ENCODE results near the gene LIX1L.

DNA sequence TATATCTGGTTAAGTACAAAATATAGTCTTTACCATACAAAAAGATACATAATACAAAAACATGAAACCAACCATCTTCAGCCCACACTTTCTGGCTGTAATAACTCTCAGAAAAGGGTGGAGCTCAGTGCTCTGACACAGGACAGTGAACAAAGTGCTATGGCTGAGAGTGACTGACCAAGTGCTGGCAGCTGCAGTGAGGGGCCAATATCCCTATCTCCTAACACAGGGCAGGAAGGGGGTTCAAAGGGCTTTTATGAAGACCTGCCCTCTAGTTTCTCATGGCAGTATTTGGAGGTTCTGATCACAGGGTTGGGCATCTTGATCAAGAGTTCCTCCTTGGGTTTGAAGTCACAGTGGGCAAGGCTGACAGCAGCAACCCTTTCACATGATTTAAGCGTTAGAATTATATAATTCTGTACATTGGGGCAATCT, 34.7 kb upstream of the LIX1L start:
- TF ChIP-seq, protein P1, sequence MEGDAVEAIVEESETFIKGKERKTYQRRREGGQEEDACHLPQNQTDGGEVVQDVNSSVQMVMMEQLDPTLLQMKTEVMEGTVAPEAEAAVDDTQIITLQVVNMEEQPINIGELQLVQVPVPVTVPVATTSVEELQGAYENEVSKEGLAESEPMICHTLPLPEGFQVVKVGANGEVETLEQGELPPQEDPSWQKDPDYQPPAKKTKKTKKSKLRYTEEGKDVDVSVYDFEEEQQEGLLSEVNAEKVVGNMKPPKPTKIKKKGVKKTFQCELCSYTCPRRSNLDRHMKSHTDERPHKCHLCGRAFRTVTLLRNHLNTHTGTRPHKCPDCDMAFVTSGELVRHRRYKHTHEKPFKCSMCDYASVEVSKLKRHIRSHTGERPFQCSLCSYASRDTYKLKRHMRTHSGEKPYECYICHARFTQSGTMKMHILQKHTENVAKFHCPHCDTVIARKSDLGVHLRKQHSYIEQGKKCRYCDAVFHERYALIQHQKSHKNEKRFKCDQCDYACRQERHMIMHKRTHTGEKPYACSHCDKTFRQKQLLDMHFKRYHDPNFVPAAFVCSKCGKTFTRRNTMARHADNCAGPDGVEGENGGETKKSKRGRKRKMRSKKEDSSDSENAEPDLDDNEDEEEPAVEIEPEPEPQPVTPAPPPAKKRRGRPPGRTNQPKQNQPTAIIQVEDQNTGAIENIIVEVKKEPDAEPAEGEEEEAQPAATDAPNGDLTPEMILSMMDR (IDR thresholded peaks at IDR 0.05): no peak
- no peak for TF ChIP-seq POLR2A (IDR thresholded peaks at IDR 0.05)
